Measurements from ENCODE around the gene SLC47A2.

DNA sequence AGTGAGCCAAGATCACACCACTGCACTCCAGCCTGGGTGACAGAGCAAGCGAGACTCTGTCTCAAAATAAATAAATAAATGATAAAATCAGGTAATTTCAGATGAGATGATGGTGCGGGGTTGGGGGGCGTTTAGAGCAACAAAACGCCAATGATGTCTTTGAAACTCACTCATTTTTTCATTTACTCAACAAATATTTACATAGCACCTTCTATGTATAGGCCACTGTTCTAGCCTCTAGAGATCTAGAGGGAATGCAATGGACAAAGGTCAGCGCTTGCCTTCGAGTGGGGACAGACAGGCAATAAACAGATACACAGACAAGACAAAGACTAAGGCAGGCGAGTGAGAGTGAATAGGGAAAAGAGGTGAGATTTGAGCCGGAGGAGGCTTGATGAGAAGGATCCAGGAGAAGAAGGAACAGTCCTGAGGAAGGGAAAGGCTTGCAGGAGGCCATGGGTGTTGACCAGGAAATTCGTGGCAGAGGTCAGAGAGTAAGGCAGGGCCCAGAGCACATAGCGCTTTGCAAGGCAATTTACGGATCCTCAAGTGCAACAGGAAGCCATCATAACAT lies 17.7 kb upstream of the SLC47A2 start:
- TF ChIP-seq CTCF (conservative IDR thresholded peaks at IDR 0.05 in 1 of 2, IDR thresholded peaks at IDR 0.05 in 1 of 2; ENCODE audit: low read depth in 1 of 2, low read length in 2 of 2) (no peak), EZH2 (IDR thresholded peaks at IDR 0.05; ENCODE audit: low read length, missing control alignments) (no peak)
